HL-60 (cell line): ENCODE results near the gene FOXA2.

Experiments
- DNase-seq, 2 experiments: peaks; one replicate each; pipeline ENCODE4 v3.0.0-alpha.2; 2010 to 2020; ENCODE audit warnings: low read depth in 1 of 2, low spot score in 1 of 2
- H3K27ac ChIP-seq: fragments of 250-450 bp; sonication (Bioruptor Pico); replicated peaks from 2 replicates; pipeline ENCODE4 v1.5.1; 2020; ENCODE audit warnings: mild to moderate bottlenecking, moderate library complexity
- H3K27me3 ChIP-seq: fragments of 250-450 bp; sonication (Bioruptor Pico); 2 replicates; pipeline ENCODE4 v1.5.1; 2021; ENCODE audit warnings: mild to moderate bottlenecking, moderate library complexity; ENCODE audit not compliant: insufficient read depth, poor library complexity, severe bottlenecking
- H3K4me3 ChIP-seq: replicated peaks from 2 replicates; pipeline ENCODE4 v1.5.1; 2011; ENCODE audit warnings: mild to moderate bottlenecking, control low read depth, low read length; ENCODE audit not compliant: insufficient read depth
- CTCF ChIP-seq: IDR thresholded peaks from one replicate; pipeline ENCODE4 v1.5.1; 2011; ENCODE audit warnings: low read length, control low read depth, inconsistent platforms; ENCODE audit not compliant: insufficient read depth
- GABPA ChIP-seq: IDR thresholded peaks from 2 replicates; pipeline ENCODE4 v1.6.1; 2012; ENCODE audit warnings: low read depth
- POLR2AphosphoS5 ChIP-seq: IDR thresholded peaks from 2 replicates; pipeline ENCODE4 v1.6.1; 2012; ENCODE audit warnings: low read depth
- SPI1 ChIP-seq: IDR thresholded peaks from 2 replicates; pipeline ENCODE4 v1.6.1; 2012; ENCODE audit warnings: low read depth, mild to moderate bottlenecking, borderline replicate concordance
- TF ChIP-seq, protein P1 (sequence below): IDR thresholded peaks from 2 replicates; pipeline ENCODE4 v1.6.1; 2012; ENCODE audit warnings: low read depth; ENCODE audit not compliant: insufficient replicate concordance

FOXA2 gene

GRCh38 chr20:22563062-22563965 lies 21.1 kb downstream of the FOXA2 start:
- DNase-seq, result no peak
- Histone ChIP-seq H3K27ac (no peak overlapping the region), H3K27me3 (peaks cover 72% of the 10 kb centered on the region), H3K4me3 (no peak overlapping the region)
- TF ChIP-seq, protein P1, sequence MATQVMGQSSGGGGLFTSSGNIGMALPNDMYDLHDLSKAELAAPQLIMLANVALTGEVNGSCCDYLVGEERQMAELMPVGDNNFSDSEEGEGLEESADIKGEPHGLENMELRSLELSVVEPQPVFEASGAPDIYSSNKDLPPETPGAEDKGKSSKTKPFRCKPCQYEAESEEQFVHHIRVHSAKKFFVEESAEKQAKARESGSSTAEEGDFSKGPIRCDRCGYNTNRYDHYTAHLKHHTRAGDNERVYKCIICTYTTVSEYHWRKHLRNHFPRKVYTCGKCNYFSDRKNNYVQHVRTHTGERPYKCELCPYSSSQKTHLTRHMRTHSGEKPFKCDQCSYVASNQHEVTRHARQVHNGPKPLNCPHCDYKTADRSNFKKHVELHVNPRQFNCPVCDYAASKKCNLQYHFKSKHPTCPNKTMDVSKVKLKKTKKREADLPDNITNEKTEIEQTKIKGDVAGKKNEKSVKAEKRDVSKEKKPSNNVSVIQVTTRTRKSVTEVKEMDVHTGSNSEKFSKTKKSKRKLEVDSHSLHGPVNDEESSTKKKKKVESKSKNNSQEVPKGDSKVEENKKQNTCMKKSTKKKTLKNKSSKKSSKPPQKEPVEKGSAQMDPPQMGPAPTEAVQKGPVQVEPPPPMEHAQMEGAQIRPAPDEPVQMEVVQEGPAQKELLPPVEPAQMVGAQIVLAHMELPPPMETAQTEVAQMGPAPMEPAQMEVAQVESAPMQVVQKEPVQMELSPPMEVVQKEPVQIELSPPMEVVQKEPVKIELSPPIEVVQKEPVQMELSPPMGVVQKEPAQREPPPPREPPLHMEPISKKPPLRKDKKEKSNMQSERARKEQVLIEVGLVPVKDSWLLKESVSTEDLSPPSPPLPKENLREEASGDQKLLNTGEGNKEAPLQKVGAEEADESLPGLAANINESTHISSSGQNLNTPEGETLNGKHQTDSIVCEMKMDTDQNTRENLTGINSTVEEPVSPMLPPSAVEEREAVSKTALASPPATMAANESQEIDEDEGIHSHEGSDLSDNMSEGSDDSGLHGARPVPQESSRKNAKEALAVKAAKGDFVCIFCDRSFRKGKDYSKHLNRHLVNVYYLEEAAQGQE, result no peak
- no peak for TF ChIP-seq GABPA
- no peak for TF ChIP-seq POLR2AphosphoS5
- no peak for TF ChIP-seq SPI1

DNA sequence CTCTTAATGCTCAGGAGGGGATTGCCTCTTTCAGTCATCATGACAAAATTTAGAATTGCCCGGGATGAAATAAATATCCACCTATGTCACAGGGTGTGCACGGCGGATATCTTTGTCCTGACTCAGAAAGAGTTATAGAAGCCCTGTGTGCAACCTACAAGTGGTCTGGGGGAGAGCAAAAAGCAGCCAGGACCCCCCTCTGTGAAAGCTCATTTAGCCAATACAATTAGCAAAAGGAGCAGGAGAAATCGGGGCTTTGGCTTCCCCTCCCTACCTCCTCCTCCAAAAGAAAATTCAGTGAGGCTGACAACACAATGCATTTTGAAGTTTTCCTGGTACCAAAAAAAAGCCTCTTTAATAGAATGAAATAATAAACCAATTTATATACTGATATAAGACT lies 21.8 kb downstream of the FOXA2 start:
- Histone ChIP-seq H3K4me3 (no peak overlapping the region), H3K27me3 (peaks cover 68% of the 10 kb centered on the region), H3K27ac (no peak overlapping the region)
- TF ChIP-seq POLR2AphosphoS5 (no peak), GABPA (no peak), SPI1 (no peak), CTCF (no peak)
- TF ChIP-seq, protein P1, result no peak
- DNase-seq, result no peak

DNA sequence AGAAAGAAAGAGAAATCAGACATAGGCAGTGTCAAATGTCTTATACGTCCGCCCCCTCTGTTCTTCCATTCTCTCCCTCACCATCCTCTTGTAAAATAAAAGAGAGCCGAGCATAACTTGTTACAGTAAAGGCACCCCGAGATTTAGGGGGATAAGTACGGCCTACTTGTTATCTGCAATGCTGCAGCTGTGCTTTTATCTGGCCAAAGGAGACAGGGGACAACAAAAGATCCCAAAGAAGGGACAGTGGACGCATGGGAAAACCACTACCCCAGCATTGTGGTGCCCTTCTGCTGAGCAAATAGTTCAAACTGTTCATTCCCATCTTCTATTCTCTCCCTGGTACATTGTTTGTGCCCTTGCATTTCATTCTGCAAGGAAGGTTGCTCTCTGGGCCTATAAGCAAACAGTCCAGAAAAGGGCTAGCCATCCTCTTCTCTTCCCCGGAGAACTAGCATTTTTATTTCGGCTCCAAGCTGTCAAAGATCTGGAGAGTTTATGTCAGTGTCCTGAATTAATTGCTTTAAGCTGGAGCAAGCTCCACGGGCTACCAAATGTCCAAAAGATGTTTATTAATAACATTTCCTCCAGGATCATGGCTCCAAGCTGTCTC lies 22.3 kb downstream of the FOXA2 start:
- Histone ChIP-seq H3K27me3 (peaks cover 64% of the 10 kb centered on the region), H3K4me3 (no peak overlapping the region), H3K27ac (no peak overlapping the region)
- DNase-seq, result no peak
- TF ChIP-seq, protein P1, result no peak
- TF ChIP-seq CTCF (no peak), POLR2AphosphoS5 (no peak), SPI1 (no peak), GABPA (no peak)
